GM19463 (cell line): ENCODE measurements around the gene AMPD3.

Experiments used
- ATAC-seq: cut with Tn5 transposase; IDR thresholded peaks from one replicate; pipeline ENCODE4 v1.9.1; 2021; ENCODE audit warnings: mild to moderate bottlenecking, moderate library complexity; ENCODE audit not compliant: unreplicated experiment

AMPD3 gene

GRCh38 chr11:10459029-10459970 lies 4.2 kb downstream of the AMPD3 start:
- ATAC-seq = peak; percentile 56

DNA sequence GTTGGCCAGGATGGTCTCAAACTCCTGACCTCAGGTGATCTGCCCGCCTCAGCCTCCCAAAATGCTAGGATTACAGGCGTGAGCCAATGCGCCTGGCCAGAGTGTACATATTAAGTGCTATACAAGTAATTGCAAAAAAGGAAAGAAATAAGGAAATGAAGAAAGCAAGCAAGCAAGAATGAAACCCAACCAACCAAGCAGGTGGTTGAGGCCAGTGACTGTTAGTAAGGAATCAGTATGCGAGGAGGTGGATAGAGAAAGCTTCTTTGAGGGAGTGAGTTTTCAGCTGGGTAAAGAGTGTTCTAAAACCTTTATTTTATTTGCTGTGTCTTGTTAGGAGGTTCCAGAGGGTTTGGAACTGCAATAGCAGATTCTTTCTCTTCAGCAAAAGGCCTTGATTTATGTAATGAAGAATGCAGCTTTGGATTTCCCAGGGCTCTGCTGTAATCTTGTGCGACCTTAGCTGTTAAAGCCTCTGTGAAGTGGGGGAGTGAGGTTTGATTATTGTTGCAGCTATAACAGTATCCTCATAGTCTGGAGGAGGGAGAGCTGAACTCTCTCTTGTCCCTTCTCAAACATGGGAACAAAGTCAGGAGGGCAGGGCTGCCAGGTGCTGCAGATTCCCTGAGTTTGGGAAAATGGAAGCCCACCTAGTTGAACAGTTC lies 5.7 kb downstream of the AMPD3 start:
- ATAC-seq = peak; percentile 21

DNA sequence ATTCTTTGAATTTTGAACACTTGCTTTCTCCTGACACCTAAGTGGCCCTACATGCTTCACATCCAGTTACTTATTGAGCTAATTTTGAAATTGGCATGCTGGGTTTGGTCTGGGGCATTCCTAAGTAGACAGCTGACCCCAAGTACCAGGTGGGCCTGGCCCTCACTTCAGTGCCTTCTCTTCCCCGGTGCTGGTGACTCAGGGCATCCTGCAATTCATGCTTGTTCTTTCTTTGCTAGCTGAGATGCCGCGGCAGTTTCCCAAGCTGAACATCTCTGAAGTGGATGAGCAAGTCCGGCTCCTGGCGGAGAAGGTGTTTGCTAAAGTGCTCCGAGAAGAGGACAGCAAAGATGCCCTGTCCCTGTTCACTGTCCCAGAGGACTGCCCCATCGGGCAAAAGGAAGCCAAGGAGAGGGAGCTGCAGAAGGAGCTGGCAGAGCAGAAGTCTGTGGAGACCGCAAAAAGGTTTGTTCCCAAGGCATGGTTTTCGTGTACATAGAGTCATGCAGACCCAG lies 6.3 kb downstream of the AMPD3 start:
- no peak for ATAC-seq

- no peak for ATAC-seq
These were observed 7.8 kb downstream of the AMPD3 start for GRCh38 chr11:10462746-10463300.

- ATAC-seq = no peak
These were observed 18.3 kb downstream of the AMPD3 start for GRCh38 chr11:10473371-10473770.

- no peak for ATAC-seq
These were observed 19.5 kb downstream of the AMPD3 start for GRCh38 chr11:10474551-10474950.

DNA sequence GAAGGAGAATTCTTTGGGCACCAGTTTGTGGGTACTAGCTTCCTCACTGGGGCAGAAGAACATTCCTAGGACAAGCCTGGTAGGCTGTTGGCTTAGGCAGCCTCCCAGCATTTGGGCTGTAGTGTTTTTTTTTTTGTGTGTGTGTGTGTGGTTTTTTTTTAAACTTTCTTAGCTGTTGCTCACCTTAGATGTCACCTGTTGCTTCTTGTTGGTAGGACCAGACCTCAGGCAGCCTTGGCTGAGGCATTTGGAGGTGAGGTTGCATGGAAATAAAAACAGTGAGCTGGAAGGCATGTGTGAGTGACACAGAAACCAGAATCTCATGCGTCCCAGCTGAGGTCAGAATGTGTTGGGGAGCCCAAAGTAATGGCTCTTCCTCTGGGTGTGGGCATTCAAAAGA lies 21.3 kb downstream of the AMPD3 start:
- no peak for ATAC-seq

GRCh38 chr11:10476927-10477689 lies 22.0 kb downstream of the AMPD3 start:
- no peak for ATAC-seq

DNA sequence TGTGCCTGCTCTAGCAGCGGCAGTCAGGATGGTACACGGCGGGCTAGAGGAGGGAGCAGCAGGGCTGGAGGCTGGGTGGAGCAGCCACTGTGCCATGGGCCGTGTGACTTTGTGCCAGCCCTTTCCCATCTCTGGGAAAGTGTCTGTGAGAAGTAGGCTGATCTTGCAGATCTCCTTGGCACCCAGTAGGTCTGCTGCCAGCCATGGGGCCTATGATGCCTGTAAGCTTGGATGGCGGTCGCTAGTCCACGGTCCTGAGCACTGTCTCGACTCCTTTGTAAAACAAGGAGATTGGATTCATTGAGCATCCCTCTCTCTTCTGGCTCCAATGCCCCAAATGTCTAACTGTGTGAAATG lies 22.6 kb downstream of the AMPD3 start:
- ATAC-seq = no peak

DNA sequence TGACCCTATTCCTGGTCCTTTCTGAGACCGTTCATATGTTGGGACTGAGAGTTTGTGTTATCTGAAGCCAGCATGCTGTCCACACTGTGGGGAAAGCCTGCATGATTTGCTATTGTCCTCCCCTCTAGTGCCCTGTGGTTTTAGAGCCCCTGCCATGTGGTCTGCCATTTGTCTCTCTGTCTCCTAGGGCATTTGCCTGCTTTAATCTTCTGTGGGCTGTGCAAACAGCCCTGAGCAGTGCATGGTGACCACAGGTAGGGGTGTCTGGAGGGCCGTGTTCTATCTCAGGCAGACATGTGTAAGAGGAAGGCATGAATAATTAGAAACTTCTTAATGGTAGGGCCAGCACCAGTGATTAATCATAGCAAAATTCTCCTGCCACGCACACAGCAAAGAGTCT lies 23.0 kb downstream of the AMPD3 start:
- no peak for ATAC-seq

DNA sequence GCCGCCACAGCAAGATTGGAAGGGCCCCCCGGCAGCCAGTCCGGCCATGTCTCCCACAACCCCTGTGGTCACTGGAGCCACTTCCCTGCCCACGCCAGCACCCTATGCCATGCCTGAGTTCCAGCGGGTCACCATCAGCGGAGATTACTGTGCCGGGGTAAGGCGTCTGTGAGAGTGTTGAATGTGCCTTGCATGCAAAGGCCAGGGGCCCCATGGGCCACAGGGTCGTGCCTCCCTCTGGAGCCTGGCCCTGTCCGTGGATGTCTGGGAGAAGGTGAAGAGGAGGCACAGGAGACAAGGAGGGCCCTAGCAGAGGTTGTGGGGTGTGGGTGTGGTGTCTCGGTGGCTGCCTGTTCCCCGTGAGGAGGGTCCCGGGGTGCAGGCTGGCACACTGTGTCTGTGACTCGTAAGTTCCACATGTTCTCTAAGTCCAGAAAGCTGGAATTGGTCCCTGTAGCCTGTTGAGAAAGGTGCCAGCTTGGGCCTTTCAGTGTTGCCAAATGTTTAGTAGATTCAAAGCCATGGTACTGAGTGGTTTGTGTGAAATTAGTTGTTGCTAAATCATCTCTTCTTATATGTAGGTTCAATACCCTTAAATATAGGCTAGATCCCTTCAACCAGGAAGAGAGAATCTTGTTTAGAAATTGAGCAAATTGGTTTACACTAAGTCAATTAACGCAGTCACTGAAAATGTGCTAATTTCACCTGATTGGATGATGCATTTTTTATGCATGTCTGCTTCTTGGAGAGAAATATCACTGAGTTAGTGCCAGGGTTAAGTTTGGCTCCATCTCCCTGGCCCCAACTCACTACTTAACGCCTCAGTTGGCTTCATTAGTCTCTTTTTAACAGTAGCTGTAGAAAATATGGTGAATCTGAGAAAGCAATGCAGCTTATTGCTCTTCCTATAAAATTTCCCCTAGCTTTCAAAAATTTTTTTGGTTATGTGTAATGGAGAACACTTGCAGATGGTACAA lies 23.8 kb downstream of the AMPD3 start:
- ATAC-seq = no peak

GRCh38 chr11:10480026-10480425 lies 25.0 kb downstream of the AMPD3 start:
- ATAC-seq = no peak

- ATAC-seq = no peak
These were observed 25.7 kb downstream of the AMPD3 start for GRCh38 chr11:10480760-10481159.

- ATAC-seq = no peak
These were observed 26.7 kb downstream of the AMPD3 start for GRCh38 chr11:10481560-10482349.

DNA sequence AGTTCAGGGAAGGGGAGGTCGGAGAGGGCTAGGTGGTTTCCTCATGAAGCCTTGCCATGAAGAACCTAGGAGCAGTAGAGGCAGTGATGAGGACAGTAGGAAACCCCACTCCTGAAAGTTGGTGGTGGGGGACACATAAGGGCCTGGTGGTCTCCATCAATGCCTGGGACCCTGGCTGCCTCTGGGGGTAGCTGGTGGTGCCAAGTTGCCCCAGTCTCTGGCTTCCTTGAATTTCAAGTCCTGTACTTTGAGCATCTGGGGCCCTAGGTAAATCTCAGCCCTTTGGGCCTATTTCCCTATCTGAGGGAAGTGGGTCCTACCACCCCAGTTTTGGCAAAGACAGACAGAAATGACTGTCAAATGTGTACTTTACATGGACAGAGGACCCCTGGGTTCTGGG lies 28.1 kb downstream of the AMPD3 start:
- ATAC-seq = no peak

DNA sequence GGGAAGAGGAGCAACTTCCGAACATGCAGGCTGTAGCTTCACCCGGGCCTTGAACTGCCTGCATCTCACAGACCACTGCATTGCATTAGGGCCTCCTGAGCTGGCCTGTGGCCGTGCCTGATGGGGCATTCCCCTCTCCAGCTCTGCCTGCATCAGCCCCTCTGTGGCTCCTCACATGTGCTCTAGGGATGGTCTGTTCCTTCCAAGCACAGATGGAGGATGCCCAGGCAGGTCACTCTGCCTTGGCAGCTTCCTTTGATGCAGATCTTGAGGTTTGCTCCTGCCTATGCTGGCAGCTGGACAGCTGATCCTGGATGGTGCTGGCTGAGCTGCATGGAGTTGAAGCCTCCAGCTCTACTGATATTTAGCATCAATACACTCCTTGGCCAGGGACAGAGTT lies 28.5 kb downstream of the AMPD3 start:
- no peak for ATAC-seq

DNA sequence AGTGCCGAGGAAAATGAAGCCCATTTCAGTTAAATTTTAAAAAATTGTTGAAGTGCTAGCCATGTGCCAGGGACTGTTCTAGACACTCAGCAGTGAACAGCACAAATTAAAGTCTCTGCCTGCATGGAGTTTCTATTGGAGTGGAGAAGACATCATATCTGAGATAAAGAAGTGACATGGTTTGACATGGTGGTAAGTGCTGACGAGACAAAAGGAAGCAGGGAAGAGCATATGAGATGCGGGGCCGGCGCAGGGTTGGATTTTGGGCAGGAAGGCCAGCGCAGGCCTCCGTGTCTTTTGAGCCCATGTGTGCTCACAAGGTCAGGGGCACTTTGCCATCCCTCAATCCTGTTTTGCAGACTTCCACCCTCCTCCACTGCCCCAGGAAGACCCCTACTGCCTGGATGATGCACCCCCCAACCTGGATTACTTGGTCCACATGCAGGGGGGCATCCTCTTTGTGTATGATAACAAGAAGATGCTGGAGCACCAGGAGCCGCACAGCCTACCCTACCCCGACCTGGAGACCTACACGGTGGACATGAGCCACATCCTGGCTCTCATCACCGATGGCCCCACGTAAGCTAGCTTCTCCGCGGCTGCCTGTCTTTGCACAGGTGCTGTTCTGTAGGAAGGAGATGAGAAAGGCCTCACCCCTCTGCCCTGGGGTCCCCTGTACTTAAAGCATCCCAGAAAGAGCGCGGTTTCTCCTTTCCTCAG lies 29.6 kb downstream of the AMPD3 start:
- no peak for ATAC-seq

DNA sequence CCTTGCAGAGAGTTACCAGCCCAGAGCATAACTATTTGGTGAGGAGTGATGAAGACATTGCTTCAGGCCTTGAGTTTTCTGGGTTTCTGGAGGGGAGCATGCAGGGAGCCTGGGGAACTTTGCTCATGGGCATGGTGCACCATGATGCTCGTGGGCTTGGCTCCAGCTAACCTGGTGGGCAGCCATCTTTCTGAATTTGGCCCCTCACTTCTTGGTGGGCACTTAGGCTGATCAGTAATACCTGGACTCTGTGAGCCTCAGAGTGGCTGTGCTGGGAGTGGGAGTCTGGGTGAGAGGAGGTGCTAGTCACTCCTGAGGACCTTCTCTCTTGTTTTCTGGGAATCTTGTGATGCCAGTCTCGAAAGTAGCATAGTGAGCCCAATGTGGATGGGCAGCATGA lies 30.6 kb downstream of the AMPD3 start:
- no peak for ATAC-seq
